ENCODE measurements around the gene MAGED4B.

MAGED4B gene

GRCh38 chrX:52015794-52016193 lies 53.2 kb downstream of the MAGED4B start:
- CTCF ChIA-PET = no interaction called here

More at GRCh38 chrX:52015794-52016193, 53.2 kb downstream of the MAGED4B start:
- no peak for TF ChIP-seq CTCF (IDR thresholded peaks at IDR 0.05; ENCODE audit: insufficient read depth, low read length, missing control alignments)
- no peak for DNase-seq (ENCODE audit: low read depth, low spot score)
- POLR2A ChIA-PET = no interaction called here
- no peak overlapping the region for H3K4me3 ChIP-seq (ENCODE audit: low read depth, low read length)

Data from AG04449 (cell line).